Measurements from ENCODE around the gene AEN. TPM values are rescaled to one million over a fixed set of nuclear protein-coding genes. Genes with fewer than 3 reads are reported as not detected.

AEN gene
- total and polyA plus RNA-seq, 12 donors: 4.9 to 29.3 (median 12.9) TPM

DNA sequence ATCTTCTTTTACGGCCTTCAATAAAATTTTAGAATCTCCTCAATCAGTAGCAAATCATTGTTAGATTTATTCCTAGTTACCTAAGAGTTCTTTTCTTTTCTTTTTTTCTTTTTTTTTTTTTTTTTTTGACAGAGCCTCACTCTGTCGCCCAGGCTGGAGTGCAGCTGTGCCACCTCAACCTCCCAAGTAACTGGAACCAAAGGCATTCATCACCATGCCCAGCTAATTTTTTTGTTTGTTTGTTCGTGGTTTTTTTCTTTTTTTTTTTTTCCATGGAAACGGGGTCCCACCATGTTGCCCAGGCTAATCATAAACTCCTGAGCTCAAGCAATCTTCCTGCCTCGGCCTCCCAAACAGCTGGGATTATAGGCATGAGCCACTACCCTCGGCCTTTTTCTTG lies 30.4 kb upstream of the AEN start:
- H3K9me3 ChIP-seq (replicated peaks in 1 of 3): no peaks in the 10 kb centered on the region
- intact Hi-C loops (cut with DNase I): no loop called here
- H3K27me3 ChIP-seq: no peaks in the 10 kb centered on the region
- no peak for DNase-seq
- no peaks in the 10 kb centered on the region for H3K36me3 ChIP-seq (replicated peaks in 1 of 2)
- TF ChIP-seq POLR2A (IDR thresholded peaks at IDR 0.05): no peak
- TF ChIP-seq, protein P1, sequence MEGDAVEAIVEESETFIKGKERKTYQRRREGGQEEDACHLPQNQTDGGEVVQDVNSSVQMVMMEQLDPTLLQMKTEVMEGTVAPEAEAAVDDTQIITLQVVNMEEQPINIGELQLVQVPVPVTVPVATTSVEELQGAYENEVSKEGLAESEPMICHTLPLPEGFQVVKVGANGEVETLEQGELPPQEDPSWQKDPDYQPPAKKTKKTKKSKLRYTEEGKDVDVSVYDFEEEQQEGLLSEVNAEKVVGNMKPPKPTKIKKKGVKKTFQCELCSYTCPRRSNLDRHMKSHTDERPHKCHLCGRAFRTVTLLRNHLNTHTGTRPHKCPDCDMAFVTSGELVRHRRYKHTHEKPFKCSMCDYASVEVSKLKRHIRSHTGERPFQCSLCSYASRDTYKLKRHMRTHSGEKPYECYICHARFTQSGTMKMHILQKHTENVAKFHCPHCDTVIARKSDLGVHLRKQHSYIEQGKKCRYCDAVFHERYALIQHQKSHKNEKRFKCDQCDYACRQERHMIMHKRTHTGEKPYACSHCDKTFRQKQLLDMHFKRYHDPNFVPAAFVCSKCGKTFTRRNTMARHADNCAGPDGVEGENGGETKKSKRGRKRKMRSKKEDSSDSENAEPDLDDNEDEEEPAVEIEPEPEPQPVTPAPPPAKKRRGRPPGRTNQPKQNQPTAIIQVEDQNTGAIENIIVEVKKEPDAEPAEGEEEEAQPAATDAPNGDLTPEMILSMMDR (IDR thresholded peaks at IDR 0.05): no peak
- H3K27ac ChIP-seq: no peak overlapping the region
- WGBS, 4 donors: 80 to 87% (median 84%) methylated on average over 6 of the region's 6 CpGs
- peaks cover 0 to 4% of the 10 kb centered on the region in 2 donors for H3K4me1 ChIP-seq (replicated peaks in 1 of 2)
- H3K4me3 ChIP-seq: no peak overlapping the region

DNA sequence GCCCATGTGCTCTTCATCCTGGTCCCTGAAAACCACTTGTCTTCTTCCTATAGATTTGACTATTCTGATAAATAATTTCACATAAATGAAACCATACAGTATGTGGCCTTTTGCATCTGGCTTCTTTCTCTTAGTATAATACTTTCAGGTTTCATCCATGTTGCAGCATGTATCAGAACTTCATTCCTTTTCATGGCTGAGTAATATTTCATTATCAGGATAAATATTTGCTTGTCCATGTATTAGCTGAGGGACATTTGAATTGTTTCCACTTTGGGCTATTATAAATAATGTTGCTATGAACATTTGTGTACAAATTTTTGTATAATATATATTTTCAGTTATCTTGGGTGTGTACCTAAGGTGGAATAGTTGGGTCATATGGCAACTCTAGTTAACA lies 29.8 kb upstream of the AEN start:
- no peak for DNase-seq
- Histone ChIP-seq H3K27ac (no peak overlapping the region), H3K4me3 (no peak overlapping the region), H3K4me1 (replicated peaks in 1 of 2) (peaks cover 0 to 4% of the 10 kb centered on the region in 2 donors), H3K36me3 (replicated peaks in 1 of 2) (no peaks in the 10 kb centered on the region), H3K27me3 (no peaks in the 10 kb centered on the region), H3K9me3 (replicated peaks in 1 of 3) (no peaks in the 10 kb centered on the region)
- TF ChIP-seq, protein P1 (IDR thresholded peaks at IDR 0.05): no peak
- no peak for TF ChIP-seq POLR2A (IDR thresholded peaks at IDR 0.05)
- intact Hi-C loops (cut with DNase I): no loop called here

DNA sequence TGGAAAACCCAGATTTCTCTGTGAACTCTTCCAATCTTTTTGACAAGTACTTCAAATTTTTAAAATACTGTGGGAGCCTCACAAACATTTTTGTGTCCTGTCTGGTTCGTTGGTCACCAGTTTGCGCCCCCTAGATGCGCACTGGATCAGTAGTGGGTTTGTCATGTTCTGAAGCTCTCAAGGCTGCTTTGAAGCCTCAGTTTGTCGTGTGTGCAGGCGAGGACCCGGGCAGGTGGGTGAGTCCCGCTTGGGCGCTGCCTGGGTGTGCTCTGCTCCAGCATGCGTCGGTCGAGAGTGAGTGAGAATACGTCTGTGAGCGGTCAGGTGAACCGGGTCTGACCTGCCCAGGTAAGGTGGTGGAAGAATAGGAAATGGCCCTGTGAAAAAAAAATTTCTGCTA lies 17.3 kb upstream of the AEN start:
- H3K27me3 ChIP-seq: peaks cover 36% of the 10 kb centered on the region
- H3K27ac ChIP-seq: peak overlapping the region in 1 of 5 donors; percentile 73
- H3K4me3 ChIP-seq: no peak overlapping the region
- no peaks in the 10 kb centered on the region for H3K9me3 ChIP-seq (replicated peaks in 1 of 3)
- peaks cover 7 to 13% of the 10 kb centered on the region in 2 donors for H3K4me1 ChIP-seq (replicated peaks in 1 of 2)
- no peaks in the 10 kb centered on the region for H3K36me3 ChIP-seq (replicated peaks in 1 of 2)
- intact Hi-C loops (cut with DNase I): no loop called here
- WGBS, 4 donors: 9 to 19% (median 11%) methylated on average over 13 to 14 of the region's 14 CpGs
- TF ChIP-seq, protein P1 (IDR thresholded peaks at IDR 0.05): no peak
- TF ChIP-seq POLR2A (IDR thresholded peaks at IDR 0.05): no peak
- DNase-seq: no peak

DNA sequence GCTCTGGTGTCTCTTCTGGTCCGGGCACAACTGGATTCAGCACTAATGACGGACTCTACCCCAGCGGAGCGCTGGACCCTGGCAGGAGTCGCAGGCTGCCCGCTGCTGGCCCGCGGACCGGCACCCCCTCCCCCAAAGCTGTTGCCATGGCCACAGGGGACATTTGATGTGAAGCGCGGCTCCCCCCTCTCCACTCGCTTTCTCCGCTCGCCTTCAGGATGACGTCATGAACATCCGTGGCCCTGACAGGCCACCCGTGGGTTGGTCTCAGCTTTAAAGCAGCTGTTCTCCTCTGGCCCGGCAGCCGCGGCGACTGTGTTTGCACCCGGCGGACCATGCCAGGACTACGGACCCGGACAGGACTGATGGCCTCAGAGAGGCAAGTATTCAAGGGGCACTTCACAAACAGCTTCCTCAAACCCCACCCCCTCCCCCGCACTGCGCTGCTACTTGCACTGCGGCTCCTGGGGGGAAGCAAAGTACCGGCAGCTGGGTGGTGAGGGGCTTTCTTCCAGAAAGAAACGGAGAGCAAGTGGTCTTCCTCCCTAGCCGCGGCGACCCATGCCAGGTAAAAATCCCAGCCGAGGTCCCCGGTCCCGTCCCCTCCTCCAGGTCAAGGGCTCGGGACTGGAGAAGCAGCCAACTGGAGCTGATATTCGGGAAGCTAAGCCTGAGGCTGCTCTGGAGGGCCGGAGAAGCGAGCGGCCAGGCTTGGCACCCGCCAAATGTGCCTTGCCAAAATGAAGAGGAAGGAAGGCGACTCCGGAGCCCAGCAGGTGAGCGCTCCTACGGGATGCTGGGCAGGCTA lies 16.6 kb upstream of the AEN start:
- no peaks in the 10 kb centered on the region for H3K36me3 ChIP-seq (replicated peaks in 1 of 2)
- intact Hi-C loops (cut with DNase I): no loop called here
- DNase-seq: peak in 4 of 7 donors; percentile 12 to 95 (median 55)
- peaks cover 7 to 13% of the 10 kb centered on the region in 2 donors for H3K4me1 ChIP-seq (replicated peaks in 1 of 2)
- peak; percentile 18 to 54 for TF ChIP-seq POLR2A (IDR thresholded peaks at IDR 0.05)
- TF ChIP-seq, protein P1 (IDR thresholded peaks at IDR 0.05): no peak
- H3K27me3 ChIP-seq: peaks cover 36% of the 10 kb centered on the region
- peak overlapping the region in 1 of 4 donors; percentile 6 for H3K4me3 ChIP-seq
- WGBS, 4 donors: 1 to 3% (median 2%) methylated on average over 22 to 46 of the region's 46 CpGs; no CpG with 5 or more reads in 1 of the 4 donors
- no peaks in the 10 kb centered on the region for H3K9me3 ChIP-seq (replicated peaks in 1 of 3)
- peak overlapping the region in 1 of 5 donors; percentile 73 for H3K27ac ChIP-seq
